ENCODE data around the gene KCNK1.

Gene KCNK1

DNA sequence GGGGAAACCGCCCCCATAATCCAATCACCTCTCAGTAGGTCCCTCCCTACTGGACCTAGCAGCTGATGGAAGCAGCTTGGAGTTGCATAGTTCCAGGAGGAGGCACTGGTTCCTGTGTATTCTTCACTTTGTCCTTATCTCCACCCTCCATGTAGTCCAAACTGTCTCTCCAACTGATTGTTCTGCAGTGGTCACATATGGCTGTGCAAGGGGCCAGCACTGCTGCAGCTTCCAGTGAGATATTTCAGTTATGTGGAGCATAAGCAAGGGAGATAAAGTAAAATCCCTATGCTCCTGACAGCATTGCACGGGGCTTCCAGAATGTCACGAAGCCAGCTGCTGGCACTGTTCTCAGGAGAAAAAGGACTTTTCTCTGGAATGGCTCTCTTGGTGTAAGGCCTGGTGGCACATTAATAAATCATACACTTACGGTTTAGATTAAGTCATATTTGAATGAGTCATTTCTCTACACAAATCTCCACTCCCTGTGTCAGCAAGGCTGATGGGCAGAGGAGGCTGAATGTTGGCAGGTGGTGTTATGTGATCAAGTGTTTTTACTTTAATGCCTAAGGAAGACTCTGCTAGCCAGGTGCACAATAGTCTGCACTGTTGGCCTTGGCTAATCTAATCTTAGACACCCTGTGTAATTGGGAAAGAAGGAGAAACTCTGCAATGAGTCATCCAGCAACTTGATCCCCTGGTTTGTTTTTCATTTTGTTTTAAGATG is 93.4 kb downstream of the KCNK1 start:
- DNase-seq (ENCODE audit: low read depth), result peak; percentile 38

DNA sequence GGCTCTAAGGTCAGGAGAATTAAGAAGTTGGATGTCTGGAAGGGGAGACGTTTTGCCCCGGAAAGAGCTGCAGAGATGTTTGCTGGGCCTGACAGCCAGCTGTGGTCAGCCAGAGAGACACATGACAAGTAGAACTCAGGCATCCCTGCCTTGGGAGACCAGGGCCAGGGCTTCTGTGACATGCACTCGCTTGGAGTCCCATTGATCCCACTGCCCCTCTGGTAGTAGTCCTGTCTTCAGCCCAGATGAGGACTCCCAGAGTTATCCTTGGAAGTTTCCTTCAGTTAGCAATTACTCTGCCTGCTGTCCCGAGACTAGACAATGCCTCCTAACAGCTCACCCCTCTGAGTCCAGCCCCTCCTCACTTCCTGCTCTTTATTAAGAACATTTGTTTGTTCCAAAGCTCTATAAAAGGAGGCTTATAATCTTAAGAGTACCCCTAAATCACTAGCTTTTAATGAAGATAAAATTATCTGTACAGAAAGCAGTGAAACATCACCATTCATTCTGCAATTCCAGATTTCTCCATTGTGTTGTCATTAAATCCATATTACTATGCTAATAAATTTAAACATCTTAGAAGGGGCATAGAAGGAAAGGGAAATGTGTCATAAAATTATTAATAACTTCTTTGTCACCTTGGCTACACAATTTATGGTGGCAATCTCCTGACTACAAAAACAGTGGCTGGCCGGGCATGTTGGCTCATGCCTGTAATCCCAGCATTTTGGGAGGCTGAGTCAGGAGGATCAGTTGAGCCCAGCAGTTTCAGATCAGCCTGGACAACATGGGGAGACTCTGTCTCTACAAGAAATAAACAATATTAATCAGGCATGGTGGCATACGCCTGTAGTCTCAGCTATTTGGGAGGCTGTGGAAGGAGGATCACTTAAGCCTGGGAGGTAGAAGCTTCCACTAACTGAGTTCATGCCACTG is 94.2 kb downstream of the KCNK1 start:
- DNase-seq (ENCODE audit: low read depth), result no peak

GRCh38 chr1:233710031-233710430 is 96.1 kb downstream of the KCNK1 start:
- DNase-seq (ENCODE audit: low read depth), result no peak

GRCh38 chr1:233710507-233710906 is 96.6 kb downstream of the KCNK1 start:
- no peak for DNase-seq (ENCODE audit: low read depth)

- no peak for DNase-seq (ENCODE audit: low read depth)
These were observed 100.8 kb downstream of the KCNK1 start for GRCh38 chr1:233714631-233715217.

GRCh38 chr1:233718057-233718456 is 104.2 kb downstream of the KCNK1 start:
- DNase-seq (ENCODE audit: low read depth), result no peak

DNA sequence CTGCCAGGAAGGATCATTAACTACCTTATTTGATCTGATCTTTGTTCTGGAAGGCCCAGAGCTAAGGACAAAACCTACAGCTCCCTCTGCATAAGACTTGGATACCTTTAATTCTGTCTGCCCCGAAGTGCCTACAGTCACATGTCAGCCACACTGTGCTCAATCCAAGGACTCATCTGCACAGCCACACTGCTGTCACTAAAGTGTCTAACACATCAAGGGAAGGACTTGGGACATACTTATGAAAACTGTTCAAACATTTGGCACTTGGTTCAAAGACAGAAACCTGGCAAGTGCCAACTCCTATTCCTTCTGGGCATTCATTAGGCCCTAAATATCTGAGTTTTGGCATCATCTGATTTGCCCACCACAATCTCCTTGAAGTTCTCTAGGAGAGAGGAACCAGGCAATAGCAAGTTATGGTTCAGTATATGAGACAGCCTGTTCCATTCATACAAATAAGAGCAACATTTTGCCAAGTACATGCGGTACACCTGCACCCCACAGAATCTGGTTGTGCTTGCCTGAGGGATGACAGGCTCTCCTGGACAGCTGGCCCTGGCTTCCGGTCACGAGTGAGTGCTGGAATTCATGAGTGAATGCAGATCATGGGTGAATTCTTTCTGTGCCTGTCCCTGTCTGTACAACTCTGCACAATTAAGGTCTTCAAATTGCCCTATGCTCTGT is 105.9 kb downstream of the KCNK1 start:
- no peak for DNase-seq (ENCODE audit: low read depth)

DNA sequence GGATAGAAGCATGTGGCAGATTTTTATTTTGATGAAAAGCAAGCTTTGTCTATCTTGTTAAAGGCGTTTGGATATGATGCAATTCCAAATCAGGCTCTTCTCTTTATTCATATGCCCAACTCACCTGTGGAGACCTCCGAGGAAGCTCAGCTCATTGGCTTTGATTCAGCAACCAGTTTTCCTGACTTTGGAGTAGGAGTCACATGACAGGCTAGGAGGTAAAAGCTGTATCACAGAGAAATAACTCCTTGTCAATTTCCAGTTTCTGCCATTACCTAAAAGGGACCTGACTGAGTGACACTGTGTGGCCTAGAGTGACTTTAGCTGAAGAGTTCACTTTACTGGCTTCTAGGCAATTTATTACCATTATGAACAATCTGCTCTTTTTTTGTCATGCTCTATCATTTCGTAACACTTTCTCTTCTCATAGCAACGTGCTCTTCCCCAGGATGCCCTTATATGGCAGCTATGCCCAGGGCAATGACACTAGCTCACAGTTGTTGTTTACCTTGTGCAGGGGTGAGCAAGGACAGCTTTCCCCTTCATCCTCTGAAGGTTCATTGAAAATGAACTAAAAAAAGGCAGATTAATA is 107.2 kb downstream of the KCNK1 start:
- no peak for DNase-seq (ENCODE audit: low read depth)
